NCI-H1048 (cell line): ENCODE measurements around the gene CORO2A.

Experiments used
- DNase-seq: peaks from one replicate; lab custom pipeline; 2025; lab: John Stamatoyannopoulos, UW

The CORO2A gene

DNA sequence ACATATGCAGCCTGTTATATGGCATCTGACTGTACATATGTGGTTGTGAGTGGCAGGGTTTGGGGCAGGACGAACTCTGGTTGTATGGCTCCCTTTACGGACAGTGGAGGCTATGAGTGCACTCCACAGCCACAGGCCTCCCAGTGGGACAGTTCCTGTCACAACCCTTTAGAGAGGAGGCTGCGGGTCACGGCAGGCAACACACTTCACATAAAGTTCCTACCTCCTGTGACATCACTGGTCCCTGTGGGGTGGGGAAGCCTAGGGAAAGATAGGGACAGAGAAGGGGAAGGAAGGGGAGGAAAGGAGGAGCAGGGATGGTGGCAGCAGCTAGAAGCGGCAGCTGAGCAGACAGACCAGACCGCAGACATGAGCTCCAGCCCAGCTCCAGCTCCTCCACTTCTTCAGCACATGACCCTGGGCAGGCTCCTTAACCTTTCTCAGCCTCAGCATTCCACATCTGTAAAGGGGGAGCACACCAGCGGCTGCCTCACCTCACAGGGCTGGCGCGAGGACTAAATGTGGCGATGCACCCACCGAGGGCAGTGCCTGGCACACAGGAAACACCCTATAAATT, 27.4 kb upstream of the CORO2A start:
- DNase-seq, result no peak

DNA sequence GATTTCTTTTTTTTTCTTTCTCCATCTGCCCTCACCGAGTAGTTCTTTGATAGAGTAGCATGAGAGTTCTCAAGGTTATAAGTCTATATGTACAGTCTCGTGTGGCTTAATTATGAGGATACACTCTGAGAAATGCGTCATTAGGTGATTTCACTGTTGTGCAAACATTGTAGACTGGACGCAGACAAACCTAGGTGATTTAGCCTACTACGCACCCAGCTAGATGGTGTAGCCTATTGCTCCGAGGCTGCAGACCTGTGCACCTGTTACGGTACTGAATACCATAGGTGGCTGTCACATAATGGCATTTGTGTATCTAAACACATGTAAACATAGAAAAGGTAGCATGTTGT, 26.9 kb upstream of the CORO2A start:
- no peak for DNase-seq

DNA sequence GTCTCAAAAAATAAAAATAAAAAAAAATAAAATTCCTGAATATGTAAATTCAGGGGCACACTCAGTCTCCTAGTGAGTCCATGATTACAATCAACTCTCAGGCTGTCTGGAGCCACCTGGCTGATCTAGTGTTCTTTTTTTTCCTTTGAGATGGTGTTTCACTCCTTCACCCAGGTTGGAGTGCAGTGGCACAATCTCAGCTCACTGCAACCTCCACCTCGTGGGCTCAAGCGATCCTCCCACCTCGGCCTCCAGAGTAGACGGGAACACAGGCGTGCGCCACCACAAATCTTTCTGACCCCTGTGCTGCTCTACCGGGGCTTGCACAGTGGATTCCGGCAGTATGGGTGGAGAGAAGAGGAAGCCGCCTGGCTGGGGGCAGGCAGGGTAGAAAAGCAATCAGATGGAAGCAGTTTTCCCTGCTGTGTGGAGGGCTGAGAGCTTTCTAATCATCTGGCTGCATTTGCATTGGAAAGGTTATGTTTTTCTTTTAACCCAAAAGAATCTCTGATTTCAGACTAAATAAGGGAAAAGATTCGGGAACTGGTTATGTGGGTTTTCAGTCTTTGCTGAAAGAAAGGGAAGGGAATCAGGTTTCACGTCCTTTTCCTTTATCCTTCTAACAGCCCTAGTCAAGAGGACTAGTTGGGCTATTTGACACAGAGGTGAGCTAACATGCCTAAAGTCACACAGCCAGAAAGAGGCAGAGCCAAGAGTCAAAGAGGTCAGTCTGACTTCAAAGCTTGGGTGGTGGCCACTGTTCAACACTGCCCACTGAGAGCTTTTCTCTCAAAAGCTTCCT, 26.3 kb upstream of the CORO2A start:
- no peak for DNase-seq

DNA sequence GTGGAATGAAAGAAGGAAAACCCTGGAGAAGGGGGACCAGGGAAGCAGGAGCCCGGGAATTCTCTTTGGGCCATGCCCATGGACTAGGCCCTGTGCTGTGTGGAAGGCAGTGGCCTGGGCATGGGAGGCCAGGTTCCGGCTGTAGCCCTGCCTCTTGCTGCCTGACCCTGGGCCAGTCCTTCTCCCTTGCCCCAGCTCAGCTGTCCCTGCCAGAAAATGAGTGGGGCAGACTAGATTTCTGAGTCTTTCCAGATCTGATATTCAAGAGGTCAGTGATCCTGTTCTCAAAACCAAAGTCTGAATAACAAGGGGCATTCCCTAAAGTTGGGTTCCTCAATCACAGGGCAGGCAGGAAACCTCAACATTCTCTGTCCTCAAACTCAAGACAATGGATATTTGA, 24.8 kb upstream of the CORO2A start:
- DNase-seq, result no peak

DNA sequence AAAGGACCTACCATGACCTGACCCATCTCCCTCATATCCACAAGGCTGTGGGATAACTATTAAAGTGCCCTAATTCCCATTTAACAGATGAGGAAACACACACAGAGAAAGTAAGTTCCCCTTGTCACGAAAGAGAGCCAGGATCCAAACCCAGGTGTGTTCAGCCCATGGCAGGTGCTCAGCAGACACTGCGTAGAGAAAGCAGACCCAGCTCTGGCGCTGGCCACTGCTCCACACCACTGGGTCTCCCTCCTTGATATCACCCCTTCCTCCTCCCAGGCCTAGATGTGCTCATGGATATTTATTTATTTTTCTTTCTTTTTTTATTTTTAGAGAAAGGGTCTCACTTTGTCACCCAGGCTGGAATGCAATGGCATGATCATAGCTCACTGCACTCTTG, 24.0 kb upstream of the CORO2A start:
- DNase-seq, result no peak

DNA sequence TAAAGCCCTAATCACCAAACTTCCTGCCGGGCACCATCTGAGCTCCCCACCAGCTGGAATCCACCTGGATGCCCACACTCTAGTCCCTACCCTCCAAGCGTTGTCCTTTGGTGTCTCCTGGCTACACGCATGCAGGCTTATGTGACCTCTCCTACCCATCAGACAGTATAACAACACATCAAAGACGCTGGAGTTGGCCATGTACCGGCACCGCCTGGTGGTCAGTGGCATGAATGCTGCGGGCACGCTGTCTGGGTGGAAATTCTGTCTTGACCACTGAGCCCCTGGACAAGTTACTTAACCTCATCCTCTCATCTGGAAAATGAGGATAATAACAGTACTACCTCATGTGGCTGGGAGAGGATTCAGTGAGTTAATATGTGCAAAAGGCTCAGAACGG, 23.4 kb upstream of the CORO2A start:
- no peak for DNase-seq

DNA sequence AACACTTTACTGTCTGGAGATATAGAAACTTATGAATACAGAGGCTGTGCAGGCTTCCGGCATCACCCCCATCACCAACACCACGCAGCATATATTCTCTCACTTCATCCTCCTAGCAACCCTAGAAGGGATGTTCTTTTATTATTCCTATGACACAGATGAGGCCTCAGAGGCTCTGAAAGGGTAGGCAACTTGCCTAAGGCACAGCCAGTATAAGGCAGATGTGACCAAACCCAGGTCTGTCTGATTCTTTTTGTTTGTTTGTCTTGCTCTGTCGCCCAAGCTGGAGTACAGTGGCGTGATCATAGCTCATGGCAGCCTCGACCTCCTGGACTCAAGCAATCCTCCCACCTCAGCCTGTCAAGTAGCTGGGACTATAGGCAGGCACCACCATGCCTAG, 22.8 kb upstream of the CORO2A start:
- no peak for DNase-seq

DNA sequence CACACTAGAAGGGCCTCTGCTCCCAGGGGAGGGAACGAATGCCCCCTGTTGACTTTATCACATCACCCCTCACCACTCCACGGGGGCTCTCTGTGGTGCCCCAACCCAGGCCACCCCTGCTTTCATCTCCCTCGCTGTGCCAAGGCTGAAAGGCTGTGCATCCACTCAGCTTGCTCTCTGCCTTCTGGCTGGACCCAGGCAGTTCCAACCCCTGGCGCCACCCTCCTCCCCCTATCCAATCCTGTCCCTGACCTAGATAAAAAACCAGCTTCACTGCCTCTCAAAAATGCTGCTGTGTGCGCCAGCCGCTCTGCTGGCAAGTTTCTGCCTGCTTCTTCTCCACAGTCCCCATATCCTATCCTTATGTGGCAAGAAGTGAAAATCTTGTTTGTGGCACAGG, 22.4 kb upstream of the CORO2A start:
- no peak for DNase-seq

DNA sequence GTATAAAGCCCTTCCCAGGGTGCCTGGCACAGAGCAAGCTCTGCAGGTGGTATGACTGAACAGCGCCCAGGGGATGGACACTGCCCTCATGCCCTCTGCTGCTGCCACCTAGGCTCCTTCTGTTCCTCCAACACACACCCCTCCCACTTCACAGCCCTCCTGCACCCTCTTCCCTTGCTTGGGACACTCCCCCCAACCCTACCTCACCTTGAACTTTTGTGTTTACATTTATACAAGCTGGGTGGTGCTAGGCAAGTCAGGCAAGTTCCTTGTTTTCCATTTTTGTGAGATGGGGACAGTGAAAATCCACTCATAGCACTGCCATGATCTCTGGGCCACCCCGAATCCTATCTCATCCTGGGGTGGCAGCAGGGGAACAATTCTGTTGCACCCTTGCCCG, 18.8 kb upstream of the CORO2A start:
- no peak for DNase-seq

DNA sequence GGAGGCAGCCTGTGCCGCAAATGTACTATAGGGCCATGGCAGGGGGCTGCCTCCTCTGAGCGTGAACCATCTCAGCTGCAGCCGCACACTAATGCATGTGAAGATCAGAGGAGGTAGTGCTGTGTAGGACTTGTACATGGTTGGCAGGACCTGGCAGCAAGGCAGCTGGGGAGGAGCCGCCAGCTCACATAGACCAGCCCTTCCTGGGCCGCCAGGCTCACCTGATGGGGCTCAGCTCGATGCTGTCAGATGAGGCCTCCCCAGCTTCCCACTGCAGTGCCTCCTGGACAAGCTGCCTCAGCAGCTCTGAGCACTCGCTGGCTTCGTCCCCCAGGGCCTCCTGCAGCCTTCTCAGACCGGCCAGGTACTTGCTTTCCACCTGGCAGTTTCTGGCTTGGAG, 18.0 kb upstream of the CORO2A start:
- no peak for DNase-seq

DNA sequence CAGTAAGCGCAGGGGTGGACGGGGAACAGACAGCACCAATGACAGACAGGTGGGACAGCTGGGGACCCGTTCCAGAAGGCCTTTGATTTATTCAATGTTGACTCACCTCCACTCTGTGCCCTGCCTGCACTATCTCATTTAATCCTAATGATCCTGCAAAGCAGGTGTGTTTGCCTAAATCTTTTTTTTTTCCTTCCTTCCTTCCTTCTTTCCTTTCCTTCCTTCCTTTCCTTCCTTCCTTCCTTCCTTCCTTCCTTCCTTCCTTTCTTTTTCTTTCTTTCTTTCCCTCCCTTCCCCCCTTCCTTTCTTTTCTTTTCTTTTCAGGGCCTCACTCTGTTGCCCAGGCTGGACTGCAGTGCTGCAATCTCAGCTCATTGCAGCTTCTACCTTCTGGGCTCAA, 17.1 kb upstream of the CORO2A start:
- no peak for DNase-seq

DNA sequence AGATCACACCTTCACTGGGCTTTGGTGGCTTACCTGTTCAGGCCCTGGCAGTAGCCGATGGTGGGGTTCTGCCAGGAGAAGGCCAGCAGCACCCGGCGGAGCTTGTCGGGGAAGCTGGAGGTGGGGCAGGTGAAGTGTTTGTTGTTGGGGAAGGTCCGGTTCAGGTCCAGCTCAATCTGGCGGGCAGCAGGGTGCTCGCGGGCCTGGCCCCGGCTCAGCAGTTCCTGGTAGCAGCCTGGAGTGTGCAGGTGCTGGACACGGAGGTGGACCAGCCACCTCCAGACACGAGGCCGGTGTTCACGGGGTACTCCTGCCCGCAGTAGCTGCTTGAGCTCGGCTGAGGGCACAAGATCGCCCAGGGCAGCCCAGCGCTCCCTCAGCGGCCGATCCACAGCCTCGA, 16.2 kb upstream of the CORO2A start:
- no peak for DNase-seq

DNA sequence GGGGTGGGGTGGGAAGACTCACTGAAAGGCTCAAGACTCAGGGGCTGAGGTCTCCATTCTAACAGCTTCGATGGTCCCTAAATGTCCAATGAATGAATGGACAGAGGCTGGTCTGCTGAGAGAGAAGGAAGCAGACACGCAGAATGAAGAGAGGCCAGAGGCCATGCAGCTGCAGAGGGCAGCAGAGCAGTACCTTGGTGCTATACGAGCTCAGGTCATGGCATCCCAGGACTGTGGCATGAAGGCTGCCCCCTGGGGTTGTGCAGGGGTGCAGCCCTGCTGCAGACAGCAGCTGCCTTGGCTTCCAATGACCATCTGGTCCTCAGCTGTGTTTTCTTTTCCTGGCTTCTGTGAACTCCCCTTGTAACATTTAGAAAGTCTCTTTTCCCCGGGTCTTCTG, 15.2 kb upstream of the CORO2A start:
- no peak for DNase-seq

DNA sequence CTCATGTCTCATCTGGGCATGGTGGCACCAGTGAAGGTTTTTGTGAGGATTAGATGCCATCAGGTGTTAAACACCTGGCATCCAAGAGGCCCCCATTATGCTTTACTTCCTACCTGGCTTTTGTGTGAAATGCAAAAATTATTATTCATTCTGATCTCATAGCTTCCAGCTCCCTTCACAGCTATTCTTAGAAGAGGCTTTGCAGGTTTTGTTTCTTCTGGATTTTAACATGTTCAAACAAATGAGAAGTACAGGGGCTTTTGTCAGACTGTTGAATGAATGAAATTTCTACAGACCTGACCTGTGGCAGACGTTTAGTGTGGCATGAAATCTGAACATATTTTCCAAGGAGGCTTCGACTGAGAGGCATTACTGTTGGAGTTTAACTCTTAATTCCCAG, 14.3 kb upstream of the CORO2A start:
- no peak for DNase-seq

DNA sequence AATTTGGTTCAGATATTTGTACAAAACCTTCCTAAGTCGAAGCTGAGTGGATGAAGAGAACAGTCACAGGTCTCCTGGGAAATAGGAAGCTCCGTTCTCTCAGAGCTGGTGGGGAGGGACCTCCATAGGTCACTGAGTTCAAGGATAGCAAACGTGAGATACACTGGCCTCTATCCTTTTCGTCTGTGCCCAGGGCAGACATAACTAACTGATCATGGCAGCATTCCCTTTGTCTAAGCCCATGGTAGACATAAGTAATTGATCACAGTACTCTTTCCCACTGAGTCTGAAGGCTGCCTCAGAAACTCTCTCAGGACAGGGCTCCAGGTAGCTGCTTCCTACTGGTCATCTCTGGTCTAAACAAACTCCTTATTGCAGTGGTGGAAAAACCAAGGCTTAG, 12.3 kb upstream of the CORO2A start:
- DNase-seq, result no peak

DNA sequence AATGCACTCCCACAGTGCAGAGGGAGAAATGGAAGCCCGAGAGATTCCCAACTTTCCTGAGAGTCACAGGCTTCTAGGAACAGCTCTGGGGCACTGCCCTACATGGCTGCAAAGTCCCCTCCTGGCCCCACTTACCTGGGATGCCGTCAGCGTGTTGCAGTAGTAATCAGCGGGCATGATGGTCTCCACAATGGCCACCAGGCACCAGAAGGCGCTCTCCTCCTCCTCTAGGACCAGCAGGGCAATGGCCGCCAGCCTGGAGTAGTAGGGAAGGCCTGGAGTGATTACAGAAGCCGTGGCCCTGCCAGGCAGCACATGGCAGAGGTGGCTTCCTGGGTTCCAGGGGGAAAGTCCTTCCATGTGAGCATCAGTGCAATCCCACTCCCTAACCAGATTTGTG, 10.7 kb upstream of the CORO2A start:
- DNase-seq, result no peak

DNA sequence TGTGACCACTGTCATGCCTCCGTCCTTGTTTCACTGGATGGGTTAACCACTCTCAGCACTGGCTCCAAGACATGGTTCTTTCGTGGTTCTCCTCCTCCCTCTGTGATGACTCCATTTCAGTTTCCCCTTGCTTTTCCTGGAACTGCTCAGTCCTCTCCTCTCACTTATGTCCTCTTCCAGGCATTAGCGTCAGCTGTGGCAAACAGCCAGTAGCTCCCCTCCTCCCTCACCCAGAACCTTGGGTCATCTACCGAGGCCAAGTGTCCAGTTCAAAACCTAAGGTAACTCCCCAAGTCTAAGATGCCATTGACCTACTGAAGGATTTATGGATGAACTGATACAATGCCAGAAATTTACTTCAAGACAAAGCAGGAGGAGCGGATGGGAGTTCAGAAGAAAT, 9.8 kb upstream of the CORO2A start:
- no peak for DNase-seq

DNA sequence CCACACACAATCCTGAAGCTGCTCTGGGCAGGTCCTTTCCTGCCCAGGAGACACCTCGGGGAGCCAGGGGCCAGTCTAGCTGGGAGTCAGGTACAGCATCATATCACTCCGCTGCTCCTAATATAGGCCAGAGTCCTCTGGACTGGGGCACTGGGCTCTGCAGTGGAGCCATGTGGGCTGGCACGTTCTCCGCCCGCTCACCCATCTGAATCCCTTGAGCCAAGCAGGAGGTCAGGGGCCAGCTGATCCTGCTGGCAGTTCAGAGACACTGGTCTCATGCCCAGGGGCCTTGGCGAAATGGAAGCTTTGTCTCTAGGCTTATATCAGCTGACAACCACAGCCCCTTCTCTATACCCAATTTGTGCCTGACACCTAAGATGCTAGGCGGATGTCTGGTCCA, 9.3 kb upstream of the CORO2A start:
- no peak for DNase-seq

DNA sequence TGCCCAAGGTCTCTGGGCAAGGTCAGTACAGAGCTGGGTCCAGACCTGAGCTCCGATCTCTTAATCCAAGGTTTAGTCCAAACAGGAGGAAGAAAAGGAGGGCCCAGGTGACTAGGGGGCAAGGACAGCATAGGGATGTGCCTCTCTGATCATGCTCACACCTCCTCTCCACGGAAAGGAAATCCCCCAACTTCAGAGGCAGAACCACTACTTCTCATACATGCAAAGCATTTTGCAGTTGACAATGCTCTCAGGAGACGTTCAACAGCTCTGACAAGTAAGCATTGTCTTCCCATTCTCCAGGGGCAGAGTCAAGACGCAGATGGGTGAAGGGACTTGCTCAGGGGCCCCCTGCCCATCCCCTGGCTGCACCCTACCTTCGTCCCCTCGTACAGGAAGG, 8.7 kb upstream of the CORO2A start:
- DNase-seq, result no peak

DNA sequence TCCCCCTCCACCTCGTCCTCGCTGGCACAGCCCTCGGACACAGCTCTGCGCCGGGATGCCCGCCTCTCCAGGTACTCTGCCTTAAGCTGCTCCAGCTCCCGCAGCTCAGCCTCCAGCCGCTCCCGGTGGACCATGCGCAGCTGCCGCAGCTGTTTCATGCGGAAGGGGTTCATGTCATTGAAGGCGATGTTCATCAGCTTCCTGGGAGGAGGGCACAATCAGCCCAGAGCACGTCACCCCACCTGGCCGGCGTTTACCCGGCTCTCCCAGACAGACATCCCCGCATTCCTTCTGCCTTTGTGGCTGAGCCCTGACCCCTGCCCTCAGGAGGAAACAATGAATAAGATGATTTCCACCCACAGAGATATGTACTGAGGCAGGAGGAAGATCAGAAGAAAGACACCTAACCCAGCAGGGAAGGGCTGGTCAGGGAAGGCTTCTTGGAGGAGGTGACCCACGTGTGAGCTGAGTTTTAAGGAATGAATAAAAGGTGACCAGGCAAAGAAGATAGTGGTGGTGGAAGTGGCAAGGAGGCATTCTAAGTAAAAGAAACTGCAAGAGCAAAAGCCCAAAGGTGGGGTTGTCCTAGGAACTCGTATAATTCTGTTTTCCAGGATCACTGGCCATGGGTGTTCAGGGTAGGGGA, 7.1 kb upstream of the CORO2A start:
- no peak for DNase-seq

DNA sequence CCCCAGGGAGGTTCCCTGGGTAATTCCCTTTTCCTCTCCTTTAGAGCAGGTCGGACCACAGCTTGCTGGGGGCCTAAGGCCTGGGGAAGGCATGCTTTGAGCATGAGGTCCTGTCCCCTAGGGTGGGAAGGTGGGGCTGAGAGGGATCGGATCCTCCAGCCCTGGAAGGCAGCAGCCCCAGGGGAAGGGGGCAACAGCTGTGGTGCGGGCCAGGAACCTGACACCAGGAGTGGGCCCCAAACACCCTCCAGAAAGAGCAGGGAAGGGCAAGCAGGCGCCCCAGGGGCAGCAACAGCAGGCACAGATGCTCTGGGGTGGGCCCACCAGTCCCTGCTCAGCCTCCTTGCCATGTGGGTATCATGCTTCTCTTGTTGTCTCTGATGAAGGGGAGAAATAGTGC, 3.2 kb upstream of the CORO2A start:
- no peak for DNase-seq

DNA sequence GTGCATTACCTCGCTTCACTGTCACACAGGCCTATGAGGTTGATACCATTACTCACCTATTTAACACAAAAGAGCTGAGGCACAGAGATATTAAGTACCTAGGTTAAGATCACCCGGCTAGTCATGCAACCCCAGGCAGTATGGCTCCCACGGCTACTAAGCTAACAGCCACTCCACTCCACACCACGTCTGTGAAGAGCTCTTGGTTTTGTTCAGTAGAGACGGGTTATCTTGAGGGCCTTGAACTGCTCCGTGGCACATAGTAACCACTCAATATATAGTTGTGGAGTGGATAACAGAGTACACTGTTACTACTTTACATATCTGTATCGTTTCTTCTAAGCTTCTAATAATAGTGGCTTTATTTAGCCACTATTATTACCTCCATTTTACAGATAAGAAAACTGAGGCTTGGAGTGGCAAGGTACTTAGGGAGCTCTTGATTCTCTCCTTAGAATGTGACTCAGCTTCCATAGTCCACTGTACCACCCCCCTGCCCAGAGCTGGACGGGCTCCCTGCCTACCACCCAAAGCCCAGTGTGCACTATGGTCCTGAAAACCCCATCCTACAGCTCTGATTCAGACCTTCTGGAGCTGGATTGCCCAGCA, 1.0 kb upstream of the CORO2A start:
- DNase-seq, result no peak
